KBM-7 (cell line): Measurements from ENCODE around the gene PLEKHA4.
"Not testable (repeated sequence)": the region's sequence is repeated elsewhere in the genome, so short reads cannot be mapped to it uniquely, and the experiment has no call there.

ENCODE experiments used
- DNase-seq: peaks from one replicate; pipeline ENCODE4 v3.0.0-alpha.2; 2015
- in situ Hi-C: fragments of 300-500 bp; cut with MboI; formaldehyde crosslinking; loops from 2 replicates; pipeline ENCODE4 v1.14.3; 2020; ENCODE audit warnings: low sequenced_read_pairs, low pct_unique_long_range_greater_than_20kb, mixed read lengths

The PLEKHA4 gene

GRCh38 chr19:48890551-48890950, 22.1 kb upstream of the PLEKHA4 start:
- in situ Hi-C loops: no loop called here
- DNase-seq: no peak

DNA sequence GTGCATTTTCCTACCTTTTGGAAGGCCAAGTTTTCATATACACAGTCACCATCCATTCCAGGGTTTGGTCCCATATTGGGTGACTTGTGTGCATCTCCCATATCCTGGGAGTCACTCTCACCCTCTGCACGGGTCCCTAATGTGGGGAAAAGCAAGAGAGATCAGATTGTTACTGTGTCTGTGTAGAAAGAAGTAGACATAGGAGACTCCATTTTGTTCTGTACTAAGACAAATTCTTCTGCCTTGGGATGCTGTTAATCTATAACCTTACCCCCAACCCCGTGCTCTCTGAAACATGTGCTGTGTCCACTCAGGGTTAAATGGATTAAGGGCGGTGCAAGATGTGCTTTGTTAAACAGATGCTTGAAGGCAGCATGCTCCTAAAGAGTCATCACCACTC, 21.1 kb upstream of the PLEKHA4 start:
- DNase-seq, in situ Hi-C loops: not testable (repeated sequence)

DNA sequence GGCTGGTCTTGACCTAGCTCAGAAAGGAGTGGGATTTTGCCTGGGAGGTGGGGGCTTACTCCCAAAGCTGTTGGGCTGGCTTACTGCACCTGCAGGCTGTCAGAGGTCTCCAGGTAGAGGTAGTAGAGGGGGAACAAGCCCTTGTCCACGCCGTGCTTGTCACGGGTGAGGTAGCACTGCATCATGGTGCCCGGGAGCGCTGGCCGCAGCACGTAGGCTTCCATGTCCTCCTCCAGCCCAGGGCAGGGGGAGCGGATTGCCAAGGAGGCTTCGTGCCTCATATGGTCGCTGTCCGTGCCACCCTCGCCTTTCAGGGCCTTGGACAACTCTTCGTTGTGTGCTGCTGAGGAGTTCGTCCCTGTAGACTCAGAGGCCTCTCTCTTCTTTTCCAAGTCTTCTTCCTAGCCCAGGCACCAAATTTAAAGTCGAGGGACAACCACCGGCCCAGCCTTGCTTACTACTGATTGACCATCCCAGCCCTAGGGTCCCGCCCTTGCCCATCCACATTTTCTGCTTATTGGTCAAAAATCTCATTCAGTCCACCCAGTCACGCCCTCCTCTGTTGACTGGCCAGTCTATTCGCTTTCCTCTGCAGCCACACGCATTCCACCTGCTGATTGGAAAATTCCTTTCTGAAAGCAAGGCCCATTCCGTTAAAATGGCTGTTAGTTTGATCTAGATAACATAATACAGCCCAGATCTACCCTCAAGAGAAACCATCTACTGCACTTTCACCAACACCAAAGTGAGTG, 19.6 kb upstream of the PLEKHA4 start:
- DNase-seq: no peak
- in situ Hi-C loops: no loop called here

- no peak for DNase-seq
- in situ Hi-C loops: no loop called here
Observed at GRCh38 chr19:48883726-48884125, 15.3 kb upstream of the PLEKHA4 start.

GRCh38 chr19:48881741-48882657, 13.6 kb upstream of the PLEKHA4 start:
- no peak for DNase-seq
- in situ Hi-C loops: no loop called here

DNA sequence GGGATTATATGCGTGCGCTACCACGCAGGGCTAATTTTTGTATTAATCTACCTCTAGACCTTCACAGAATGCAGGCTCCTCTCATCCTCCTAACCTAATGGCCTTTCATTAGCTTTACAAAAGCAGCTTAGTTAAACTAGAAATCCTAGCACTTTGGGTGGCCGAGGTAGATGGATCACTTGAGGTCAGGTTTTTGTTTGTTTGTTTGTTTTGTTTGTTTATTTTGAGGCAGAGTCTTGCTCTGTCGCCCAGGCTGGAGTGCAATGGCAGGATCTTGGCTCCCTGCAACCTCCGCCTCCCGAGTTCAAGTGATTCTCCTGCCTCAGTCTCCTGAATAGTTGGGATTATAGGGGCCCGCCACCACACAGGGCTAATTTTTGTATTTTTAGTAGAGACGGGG, 11.3 kb upstream of the PLEKHA4 start:
- in situ Hi-C loops, DNase-seq: not testable (repeated sequence)

DNA sequence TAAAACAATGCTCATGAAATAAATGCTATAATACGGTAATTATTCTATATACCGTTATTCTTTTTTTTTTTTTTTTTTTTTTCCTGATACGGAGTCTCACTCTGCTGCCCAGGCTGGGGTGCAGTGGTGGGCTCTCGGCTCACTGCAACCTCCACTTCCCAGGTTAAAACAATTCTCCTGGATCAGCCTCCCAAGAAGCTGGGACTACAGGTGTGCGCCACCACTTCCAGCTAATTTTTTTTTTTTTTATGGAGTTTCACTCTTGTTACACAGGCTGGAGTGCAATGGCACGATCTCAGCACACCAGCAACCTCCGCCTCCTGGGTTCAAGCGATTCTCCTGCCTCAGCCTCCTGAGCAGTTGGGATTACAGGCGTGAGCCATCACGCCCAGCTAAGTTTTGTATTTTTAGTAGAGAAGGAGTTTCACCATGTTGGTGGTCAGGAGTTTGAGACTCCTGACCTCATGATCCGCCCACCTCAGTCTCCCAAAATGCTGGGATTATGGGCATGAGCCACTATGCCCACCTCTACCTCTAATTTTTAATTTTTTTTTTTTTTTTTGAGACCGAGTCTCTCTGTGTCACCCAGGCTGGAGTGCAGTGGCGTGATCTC, 10.7 kb upstream of the PLEKHA4 start:
- no peak for DNase-seq
- in situ Hi-C loops: no loop called here

DNA sequence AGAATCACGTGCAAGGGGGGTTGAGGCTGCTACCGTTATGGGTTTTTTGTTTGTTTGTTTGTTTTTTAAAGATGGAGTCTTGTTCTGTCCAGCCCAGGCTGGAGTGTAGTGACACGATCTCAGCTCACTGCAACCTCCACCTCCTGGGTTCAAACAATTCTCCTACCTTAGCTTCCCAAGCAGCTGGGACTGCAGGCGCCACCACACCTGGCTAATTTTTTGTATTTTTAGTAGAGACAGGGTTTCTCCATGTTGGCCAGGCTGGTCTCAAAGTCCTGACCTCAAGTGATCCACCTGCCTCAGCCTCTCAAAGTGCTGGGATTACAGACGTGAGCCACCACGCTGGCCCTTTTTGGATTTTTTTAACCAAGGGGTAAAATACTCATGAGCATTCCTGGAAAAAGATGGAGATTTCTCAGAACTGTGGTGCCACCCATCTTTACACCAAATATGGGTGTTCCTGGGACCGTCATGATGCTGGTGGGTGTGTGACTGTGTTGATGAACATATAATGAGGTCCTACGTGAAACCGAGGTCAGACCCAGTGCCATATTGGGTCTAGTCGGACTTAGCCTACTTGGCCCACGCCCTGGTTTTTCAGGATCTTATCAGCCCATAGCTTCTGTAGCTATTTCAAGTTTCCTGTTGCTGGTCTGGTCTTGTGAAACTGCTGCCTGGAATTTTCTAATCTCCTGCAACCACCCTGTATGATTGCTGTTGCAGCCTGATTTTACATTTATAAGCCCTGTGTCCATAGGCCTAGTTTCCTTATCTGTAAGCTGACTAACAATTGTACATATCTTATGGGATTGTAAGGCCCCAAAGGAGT, 10.0 kb upstream of the PLEKHA4 start:
- in situ Hi-C loops: no loop called here
- DNase-seq: no peak

DNA sequence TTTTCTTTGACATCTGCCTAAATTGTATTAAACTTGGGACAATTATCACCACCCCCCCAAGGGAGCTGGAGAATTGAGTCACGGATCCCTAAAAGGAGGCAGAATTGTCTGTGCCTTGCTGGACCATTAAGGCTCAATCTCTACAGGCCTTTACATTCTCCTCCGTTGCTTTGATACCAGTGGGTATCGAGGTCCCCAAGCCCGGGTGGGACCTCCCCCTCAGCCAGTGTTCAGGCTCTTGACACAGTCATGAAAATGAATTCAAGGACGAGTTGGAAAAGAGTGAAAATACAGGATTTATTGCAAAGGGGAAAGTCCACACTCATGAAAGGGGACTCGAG, 9.4 kb upstream of the PLEKHA4 start:
- no peak for DNase-seq
- in situ Hi-C loops: no loop called here

GRCh38 chr19:48876043-48876981, 7.9 kb upstream of the PLEKHA4 start:
- in situ Hi-C loops: not testable (repeated sequence)

GRCh38 chr19:48874303-48875135, 6.1 kb upstream of the PLEKHA4 start:
- in situ Hi-C loops: no loop called here
- peak; percentile 54 for DNase-seq

More at GRCh38 chr19:48876043-48876981, 7.9 kb upstream of the PLEKHA4 start:
- DNase-seq: not testable (repeated sequence)

GRCh38 chr19:48873476-48874302, 5.3 kb upstream of the PLEKHA4 start:
- in situ Hi-C loops: no loop called here

DNA sequence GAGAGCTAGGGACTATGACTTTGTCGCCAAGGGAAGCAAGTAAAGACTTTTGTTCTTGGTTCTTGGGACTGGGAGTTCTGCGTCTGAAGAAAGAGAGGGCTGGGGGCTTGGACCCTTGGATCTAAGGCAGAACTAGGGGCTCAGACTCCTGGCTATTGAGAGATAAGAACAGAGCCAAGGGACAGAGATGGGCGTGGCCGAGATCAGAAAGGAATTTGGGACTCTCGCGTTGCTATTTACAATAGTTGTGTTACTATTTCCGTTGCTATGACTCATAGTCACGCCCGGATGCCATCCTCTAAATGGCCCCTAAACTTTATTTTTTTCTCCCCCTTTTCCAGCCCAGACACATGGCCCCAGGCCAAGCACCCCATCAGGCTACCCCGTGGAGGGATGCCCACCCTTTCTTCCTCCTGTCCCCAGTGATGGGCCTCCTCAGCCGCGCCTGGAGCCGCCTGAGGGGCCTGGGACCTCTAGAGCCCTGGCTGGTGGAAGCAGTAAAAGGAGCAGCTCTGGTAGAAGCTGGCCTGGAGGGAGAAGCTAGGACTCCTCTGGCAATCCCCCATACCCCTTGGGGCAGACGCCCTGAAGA, 4.6 kb upstream of the PLEKHA4 start:
- in situ Hi-C loops: no loop called here
- DNase-seq: peak; percentile 89

More at GRCh38 chr19:48873476-48874302, 5.3 kb upstream of the PLEKHA4 start:
- no peak for DNase-seq

GRCh38 chr19:48872182-48872883, 3.9 kb upstream of the PLEKHA4 start, which contains the start of gene PPP1R15A:
Gene PPP1R15A, plus strand, starts transcription at chr19:48872421. Its CDS starts 813 bp downstream, at chr19:48873234.
- in situ Hi-C loops: no loop called here

GRCh38 chr19:48871471-48872181, 3.2 kb upstream of the PLEKHA4 start:
- DNase-seq, in situ Hi-C loops: not testable (repeated sequence)

More at GRCh38 chr19:48872182-48872883, 3.9 kb upstream of the PLEKHA4 start, which contains the start of gene PPP1R15A:
- DNase-seq: peak; percentile 99
